Immature natural killer cell (primary cell): ENCODE measurements around the gene ENDOD1. TPM values are rescaled to one million over a fixed set of nuclear protein-coding genes. Genes with fewer than 3 reads are reported as not detected.

Experiments used
- DNase-seq, 3 donors: peaks; one replicate each; pipeline ENCODE4 v3.0.0; 2022; ENCODE audit warnings: mixed read lengths in 1 of 3
- H3K27ac Mint-ChIP-seq, 6 donors: one replicate each; pipeline ENCODE4 v1.8.0; 2020; ENCODE audit warnings: mixed read lengths in 6 of 6, mild to moderate bottlenecking in 5 of 6, inconsistent platforms in 4 of 6, moderate library complexity in 3 of 6
- H3K27me3 Mint-ChIP-seq, 3 donors: one replicate each; pipeline ENCODE4 v1.8.0; 2020 to 2021; ENCODE audit warnings: low read depth in 3 of 3, mild to moderate bottlenecking in 3 of 3, mixed read lengths in 3 of 3, moderate library complexity in 3 of 3, inconsistent platforms in 1 of 3
- H3K36me3 Mint-ChIP-seq, 3 donors: one replicate each; pipeline ENCODE4 v1.8.0; 2020; ENCODE audit warnings: mixed read lengths in 3 of 3, inconsistent platforms in 2 of 3, mild to moderate bottlenecking in 2 of 3
- H3K4me1 Mint-ChIP-seq, 2 donors: one replicate each; pipeline ENCODE4 v1.8.0; 2020; ENCODE audit warnings: inconsistent platforms in 2 of 2, mild to moderate bottlenecking in 2 of 2, mixed read lengths in 2 of 2, moderate library complexity in 1 of 2
- H3K4me3 Mint-ChIP-seq, 5 donors: one replicate each; pipeline ENCODE4 v1.8.0; 2020; ENCODE audit warnings: mild to moderate bottlenecking in 5 of 5, mixed read lengths in 5 of 5, inconsistent platforms in 3 of 5, moderate library complexity in 3 of 5
- H3K9me3 Mint-ChIP-seq, 6 donors: one replicate each; pipeline ENCODE4 v1.8.0; 2020; ENCODE audit warnings: mild to moderate bottlenecking in 6 of 6, mixed read lengths in 6 of 6, inconsistent platforms in 4 of 6, moderate library complexity in 3 of 6
- polyA plus RNA-seq, 3 donors: library from polyadenylated mRNA; unstranded; fragments of 300-500 nt; fragmentation: Illumina TruSeq; gene quantifications; one replicate each; pipeline ENCODE4 v1.2.3, GENCODE V29; 2021

Gene ENDOD1
- polyA plus RNA-seq, 3 donors from 2014 or later: 12.6 to 17.2 (median 15.1) TPM

DNA sequence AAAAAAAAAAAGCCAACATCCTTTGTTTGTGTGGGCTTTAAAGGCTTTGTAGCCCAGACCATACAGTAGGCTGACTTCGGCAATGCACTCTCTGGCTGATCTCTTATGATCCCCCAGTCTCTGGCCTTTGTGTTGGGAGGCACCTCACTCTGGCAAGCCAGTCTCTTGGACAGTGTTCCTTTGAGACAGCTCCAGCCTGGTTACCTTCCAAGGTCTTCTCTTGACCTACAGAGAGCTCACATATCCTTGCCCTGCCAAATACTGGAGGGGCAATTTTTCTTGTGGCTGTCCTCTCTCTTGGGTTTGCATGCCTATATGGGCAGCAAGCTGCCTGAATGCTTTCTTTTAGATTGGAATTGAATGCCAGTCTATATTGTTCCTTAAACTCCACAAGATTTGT is 71.6 kb downstream of the ENDOD1 start:
- Mint-ChIP-seq H3K4me1 (peaks cover 10 to 12% of the 10 kb centered on the region in 2 donors), H3K27ac (no peak overlapping the region), H3K4me3 (no peak overlapping the region), H3K27me3 (peaks cover 1 to 3% (median 3%) of the 10 kb centered on the region in 3 donors), H3K9me3 (no peaks in the 10 kb centered on the region), H3K36me3 (peaks cover 3 to 14% (median 3%) of the 10 kb centered on the region in 3 donors)
- DNase-seq: no peak

DNA sequence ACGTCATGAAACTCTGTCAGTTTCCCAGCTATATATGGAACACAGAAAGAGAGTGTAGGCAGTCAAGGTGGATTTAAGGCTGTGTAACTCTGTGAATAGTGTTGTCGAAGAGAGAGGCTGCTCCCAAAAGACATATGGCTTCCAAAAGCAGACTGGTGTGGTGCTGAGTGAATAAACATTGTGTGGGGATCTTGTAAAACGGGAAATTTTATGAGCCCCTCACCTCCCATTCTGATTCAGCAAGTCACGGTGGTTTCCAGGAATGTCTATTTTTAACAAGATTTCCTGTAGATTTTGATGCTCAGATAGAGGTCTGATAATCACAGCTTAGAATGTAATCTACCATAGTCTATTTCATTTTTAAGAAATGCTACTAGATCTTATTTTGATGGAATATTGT is 73.5 kb downstream of the ENDOD1 start:
- no peak for DNase-seq
- peaks cover 3% of the 10 kb centered on the region in 2 donors for H3K4me1 Mint-ChIP-seq
- H3K27ac Mint-ChIP-seq: no peak overlapping the region
- H3K27me3 Mint-ChIP-seq: peaks cover 1 to 3% (median 3%) of the 10 kb centered on the region in 3 donors
- no peaks in the 10 kb centered on the region for H3K9me3 Mint-ChIP-seq
- peaks cover 2 to 14% (median 3%) of the 10 kb centered on the region in 3 donors for H3K36me3 Mint-ChIP-seq
- no peak overlapping the region for H3K4me3 Mint-ChIP-seq

DNA sequence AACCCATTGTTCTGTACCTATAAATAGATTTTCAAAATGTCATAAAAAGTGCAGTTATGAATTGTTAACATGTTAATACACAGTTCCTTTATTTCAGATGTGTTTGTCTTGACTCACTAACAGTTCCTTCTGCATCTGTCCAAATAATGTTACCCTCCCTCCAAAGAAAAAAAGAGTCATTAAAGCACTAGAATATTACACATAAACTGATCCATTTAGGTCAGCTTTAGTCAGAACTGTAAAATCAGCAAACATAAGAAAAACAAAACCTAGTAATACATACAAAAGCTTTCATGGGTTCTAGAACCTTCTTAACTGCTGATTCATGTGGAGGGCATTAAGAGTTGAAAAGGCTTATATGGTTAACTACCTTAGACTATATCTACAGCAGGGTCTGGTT is 76.0 kb downstream of the ENDOD1 start:
- no peak for DNase-seq
- no peaks in the 10 kb centered on the region for H3K9me3 Mint-ChIP-seq
- H3K27me3 Mint-ChIP-seq: peaks cover 0 to 2% (median 1%) of the 10 kb centered on the region in 3 donors
- peaks cover 0 to 7% (median under 1%) of the 10 kb centered on the region in 3 donors for H3K36me3 Mint-ChIP-seq
- H3K4me1 Mint-ChIP-seq: no peaks in the 10 kb centered on the region
- H3K27ac Mint-ChIP-seq: no peak overlapping the region
- no peak overlapping the region for H3K4me3 Mint-ChIP-seq

DNA sequence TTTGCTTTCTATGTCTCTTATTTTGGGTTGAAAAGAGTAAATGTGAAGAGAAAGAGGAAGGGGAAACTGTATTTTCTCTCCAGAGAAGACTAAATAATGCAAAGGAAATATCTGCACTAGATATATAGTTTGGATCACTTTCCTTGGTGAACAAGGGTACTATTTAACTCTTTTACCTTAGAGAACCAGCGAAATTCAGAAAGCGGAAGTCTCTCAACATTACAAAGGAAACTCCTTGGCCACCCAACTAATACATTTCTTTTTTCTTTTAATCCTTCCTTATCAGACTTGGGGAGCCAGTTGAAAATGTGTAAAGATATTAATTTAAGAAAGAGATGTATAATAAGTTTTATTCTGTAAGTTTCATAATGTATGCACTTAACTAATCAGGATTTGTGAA is 77.1 kb downstream of the ENDOD1 start:
- Mint-ChIP-seq H3K27me3 (peaks cover 0 to 1% (median 0%) of the 10 kb centered on the region in 3 donors), H3K27ac (no peak overlapping the region), H3K9me3 (no peaks in the 10 kb centered on the region), H3K4me3 (no peak overlapping the region), H3K4me1 (no peaks in the 10 kb centered on the region), H3K36me3 (peaks cover 0 to 2% (median 0%) of the 10 kb centered on the region in 3 donors)
- DNase-seq: no peak

DNA sequence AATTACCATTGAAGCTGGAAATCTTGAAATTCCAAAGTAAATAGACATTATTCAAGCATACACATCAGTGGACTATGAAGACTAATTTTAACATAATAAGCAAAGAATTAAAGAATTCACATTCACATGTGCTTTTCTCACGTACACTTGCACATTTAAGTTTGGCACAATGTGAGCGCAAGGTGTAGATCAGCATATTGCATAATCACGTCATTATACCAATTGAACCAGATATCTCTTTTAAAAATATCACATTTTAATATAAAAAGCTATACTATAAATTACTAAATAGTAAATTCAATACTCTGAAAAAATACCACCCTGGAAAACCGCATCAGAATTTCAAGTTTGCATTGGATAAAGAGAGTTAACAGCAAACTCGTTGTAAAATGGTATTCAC is 80.6 kb downstream of the ENDOD1 start:
- H3K9me3 Mint-ChIP-seq: no peaks in the 10 kb centered on the region
- no peak overlapping the region for H3K4me3 Mint-ChIP-seq
- no peak for DNase-seq
- no peak overlapping the region for H3K27ac Mint-ChIP-seq
- no peaks in the 10 kb centered on the region for H3K4me1 Mint-ChIP-seq
- no peaks in the 10 kb centered on the region for H3K27me3 Mint-ChIP-seq
- H3K36me3 Mint-ChIP-seq: peaks cover 0 to 7% (median 0%) of the 10 kb centered on the region in 3 donors

DNA sequence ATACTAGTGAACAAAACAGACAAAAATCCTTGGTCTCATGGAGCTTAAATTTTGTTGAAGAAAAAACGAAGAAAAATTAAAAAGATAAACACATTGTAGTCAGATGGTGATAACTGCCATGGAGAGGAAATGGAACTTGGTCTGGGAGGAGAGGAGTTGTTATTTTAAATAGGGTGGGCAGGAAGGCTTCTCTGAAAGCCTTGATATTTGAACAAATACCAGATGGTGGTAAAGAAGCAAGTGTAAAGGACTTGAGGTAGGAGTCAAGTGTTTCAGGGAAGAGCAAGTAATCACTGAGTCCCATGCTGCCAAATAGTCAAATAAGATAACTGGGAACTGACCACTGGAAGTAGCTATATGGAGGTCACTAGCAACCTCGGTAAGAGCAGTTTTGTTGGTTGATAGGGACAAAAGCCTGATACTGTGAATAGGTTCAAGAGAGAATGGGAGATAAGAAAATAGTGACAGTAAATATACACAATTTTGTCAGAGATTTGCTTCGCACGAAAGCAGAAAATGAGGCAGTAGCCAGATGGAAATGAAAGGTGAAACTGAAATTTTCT is 86.3 kb downstream of the ENDOD1 start:
- Mint-ChIP-seq H3K27ac (no peak overlapping the region), H3K36me3 (peaks cover 3 to 17% (median 4%) of the 10 kb centered on the region in 3 donors), H3K9me3 (no peaks in the 10 kb centered on the region), H3K4me1 (no peaks in the 10 kb centered on the region), H3K27me3 (peaks cover 0 to 2% (median 0%) of the 10 kb centered on the region in 3 donors), H3K4me3 (no peak overlapping the region)
- no peak for DNase-seq

Other genes with a start within 250 kb of the ENDOD1 start
- gene CWC15, start 116.3 kb upstream of the ENDOD1 start, polyA plus RNA-seq: 10 to 100 TPM; 40.4 to 48.7 (median 47.2) TPM
- under 1 TPM in 2 of 3 donors, not detected in 1; 0.10 to 0.22 TPM for gene KDM4D, start 116.1 kb upstream of the ENDOD1 start, polyA plus RNA-seq
- gene KDM4E, start 64.6 kb upstream of the ENDOD1 start, polyA plus RNA-seq: not detected
- gene KDM4F, start 40.4 kb upstream of the ENDOD1 start, polyA plus RNA-seq: not detected
- gene SRSF8, start 22.9 kb upstream of the ENDOD1 start, polyA plus RNA-seq: 10 to 100 TPM; 76.2 to 92.4 (median 82.6) TPM
- under 1 TPM; 0.29 to 0.45 (median 0.33) TPM for gene SESN3, start 141.4 kb downstream of the ENDOD1 start, polyA plus RNA-seq